CD4-positive, alpha-beta T cell treated with Interleukin-15 for 1 hour (primary cell): ENCODE measurements around the gene TRIM24.

Experiments
- DNase-seq: peaks from one replicate; pipeline ENCODE4 v3.0.0-alpha.2; 2020

Gene TRIM24

DNA sequence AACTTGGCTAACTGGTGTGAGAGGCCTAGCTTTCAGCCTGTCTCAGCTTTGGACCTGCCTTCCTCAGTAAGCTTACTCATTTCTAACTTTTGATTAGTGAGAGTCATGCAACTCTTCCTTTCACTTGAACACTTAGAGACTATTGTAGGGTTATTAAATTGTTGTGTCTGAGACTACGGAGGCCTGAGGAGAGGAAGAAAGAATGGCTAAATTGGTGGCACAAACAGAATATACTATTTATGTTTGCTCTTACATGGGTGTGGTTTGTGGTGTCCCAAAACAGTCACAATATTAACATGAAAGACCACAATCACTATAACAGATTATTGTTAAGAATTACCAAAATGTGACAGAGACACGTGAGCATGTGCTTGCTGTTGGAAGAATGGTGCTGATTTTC, 82.1 kb downstream of the TRIM24 start:
- no peak for DNase-seq

DNA sequence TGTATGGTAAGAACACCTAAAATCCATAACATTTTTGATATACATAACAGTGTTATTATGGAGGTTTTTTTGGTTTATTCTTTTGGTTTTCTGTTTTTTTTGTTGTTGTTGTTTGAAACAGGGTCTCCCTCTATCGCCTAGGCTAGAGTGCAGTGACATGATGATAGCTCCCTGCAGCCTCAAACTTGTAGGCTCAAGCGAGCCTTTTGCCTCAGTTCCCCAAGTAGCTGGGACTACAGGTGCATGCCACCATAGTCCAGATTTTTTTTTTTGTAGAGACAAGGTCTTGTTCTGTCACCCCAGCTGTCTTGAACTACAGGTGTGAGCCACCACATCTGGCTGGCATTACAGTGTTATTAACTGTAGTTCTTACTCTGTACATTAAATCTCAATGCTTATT, 83.7 kb downstream of the TRIM24 start:
- DNase-seq: no peak

DNA sequence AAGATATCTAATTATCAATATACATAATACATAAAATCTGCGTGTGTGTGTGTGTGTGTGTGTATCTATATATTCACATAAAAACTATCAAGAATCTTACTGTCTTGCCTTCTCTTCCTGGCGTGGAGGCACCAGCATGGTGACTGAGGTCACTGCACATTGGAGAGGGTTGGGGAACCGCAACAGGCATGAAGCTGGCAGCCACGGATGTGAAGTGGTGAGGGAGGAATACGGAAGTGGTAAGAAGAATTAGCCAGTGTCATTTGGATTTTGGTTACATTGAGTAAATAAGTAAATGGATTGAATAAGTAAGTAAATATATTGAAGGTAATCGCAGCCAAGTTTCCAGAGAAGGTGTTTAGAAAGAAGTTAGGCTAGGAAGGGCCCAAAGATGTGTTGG, 85.1 kb downstream of the TRIM24 start:
- DNase-seq: no peak

DNA sequence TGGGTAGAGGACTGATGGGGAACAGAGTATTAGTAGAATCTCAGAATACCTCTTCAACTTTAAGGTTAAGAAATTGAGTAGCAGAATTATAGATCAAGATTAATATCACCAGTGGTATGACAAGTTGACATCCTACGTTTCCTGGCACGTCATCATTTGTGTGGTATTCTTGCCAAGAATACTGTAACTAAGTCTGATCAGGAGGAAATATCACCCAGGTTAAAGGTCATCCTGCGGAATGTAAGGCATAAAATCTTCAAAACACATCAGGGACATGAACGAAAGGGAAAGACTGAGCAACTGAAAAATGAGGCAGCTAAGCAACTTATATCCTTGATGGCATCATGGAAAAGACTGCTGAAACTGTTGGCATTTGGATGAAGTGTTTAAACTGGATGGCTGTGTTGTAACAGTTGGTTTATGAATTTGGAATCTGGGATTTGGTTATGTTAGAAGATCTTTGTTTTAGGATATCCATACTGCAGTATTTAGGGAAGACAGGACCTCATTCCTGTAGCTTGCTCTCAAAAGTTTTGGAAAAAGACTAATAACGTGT, 86.1 kb downstream of the TRIM24 start:
- no peak for DNase-seq

DNA sequence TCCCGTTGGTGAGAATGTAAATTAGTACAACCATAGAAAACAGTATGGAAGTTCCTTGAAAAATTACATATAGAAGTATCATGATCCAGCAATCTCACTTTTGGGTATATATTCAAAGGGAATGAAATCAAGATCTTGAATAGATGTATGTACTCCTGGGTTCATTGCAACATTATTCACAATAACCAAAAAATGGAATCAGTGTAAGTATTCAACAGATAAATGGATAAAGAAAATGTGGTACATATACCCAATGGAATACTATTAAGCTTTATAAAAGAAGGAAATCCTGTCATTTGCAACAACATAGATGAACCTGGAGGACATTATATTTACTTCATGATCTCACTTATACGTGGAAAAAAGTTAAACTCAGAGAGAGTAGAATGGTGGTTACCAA, 86.8 kb downstream of the TRIM24 start:
- no peak for DNase-seq

DNA sequence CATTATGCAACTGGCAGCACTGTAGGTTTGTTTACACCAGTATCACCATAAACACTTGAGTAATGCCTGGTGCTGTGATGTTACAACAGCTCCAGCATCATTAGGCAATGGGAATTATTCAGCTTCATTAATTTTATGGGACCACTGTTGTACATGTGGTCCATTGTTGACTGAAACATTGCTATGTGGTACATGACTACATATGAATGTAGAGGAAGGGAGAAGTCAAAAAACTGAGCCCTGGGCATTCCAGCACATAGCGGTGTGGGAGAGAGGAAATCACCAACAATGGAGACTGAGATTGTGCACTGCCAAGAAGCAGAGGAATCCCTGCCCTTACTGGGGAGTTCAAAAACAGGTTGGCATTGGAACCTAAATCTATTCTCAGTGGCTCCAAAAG, 89.0 kb downstream of the TRIM24 start:
- DNase-seq: no peak

DNA sequence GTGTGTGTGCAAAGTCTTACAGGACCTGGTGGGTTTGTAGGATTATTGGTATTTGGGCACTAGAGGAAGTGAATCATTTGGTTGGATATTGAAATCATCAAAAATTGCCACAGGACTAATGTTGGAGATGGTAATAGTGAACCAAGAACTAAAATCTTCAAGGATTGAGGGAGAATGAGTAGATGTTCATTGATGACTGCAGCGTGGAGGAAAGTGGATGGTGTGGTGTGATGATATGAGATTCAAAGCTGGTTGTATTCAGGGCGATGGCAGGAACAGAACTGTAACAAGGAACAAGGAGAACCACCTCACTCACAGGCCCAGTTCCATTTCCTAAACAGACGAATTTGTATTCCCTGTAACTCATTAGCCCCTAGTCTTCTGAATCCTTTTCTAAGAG, 90.3 kb downstream of the TRIM24 start:
- no peak for DNase-seq

DNA sequence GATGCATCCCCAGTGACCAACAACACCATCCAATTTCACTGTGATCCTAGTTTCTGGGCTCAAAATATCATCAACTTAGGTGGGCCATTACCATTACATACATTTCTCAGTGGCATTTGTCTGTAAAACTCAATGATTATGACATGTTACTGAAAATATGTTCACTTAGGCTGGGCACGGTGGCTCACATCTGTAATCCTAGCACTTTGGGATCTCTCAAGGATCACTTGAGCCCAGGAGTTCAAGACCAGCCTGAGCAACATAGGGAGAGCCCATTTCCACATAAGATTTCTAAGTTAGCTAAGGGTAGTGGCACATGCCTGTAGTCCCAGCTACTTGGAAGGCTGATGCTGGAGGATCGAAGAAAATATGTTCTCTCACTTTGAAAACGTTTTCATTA, 91.0 kb downstream of the TRIM24 start:
- DNase-seq: no peak

DNA sequence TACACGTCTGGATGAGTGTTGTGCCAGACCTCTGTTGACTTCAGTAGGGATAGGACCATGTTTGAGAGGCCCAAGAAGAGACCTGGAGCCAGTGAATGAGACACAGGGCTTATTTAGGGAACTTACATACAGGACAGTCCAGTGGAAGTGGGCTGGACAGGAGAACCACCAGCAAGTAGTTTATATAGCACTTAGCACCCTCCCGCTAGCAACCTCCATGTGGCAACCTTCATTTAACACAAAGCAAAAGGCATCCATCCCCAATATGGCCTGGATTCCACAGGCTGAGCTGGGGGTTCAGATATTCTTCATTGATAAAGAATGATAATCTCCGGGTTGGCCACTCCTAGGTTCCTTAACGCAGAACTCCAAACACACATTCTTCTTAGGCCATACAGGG, 93.7 kb downstream of the TRIM24 start:
- DNase-seq: no peak

DNA sequence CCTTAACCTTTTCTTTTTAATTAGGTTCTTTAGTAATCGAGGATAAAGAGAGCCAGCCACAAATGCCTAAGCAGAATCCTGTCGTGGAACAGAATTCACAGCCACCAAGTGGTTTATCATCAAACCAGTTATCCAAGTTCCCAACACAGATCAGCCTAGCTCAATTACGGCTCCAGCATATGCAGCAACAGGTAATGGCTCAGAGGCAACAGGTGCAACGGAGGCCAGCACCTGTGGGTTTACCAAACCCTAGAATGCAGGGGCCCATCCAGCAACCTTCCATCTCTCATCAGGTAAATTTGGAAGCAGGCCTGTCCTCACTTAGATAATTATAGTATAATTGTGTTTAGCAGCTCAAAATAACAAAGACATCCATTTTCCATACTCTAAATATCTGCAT, 94.6 kb downstream of the TRIM24 start:
- DNase-seq: no peak

DNA sequence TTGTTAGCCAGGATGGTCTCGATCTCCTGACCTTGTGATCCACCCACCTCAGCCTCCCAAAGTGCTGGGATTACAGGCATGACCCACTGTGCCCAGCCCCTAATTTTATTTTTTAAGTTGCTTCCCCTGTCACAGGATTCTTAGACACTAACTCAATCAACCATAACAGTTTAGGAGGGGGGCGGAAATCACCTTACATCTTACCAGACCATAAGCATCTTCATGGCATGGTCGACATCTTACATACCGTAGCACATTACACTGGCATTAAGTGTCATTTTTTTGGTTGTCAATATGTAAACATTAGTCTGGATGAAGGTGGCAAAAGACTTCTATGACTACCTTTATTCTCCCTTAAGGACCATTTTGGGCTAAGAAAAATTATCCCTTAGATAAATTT, 95.6 kb downstream of the TRIM24 start:
- DNase-seq: no peak

DNA sequence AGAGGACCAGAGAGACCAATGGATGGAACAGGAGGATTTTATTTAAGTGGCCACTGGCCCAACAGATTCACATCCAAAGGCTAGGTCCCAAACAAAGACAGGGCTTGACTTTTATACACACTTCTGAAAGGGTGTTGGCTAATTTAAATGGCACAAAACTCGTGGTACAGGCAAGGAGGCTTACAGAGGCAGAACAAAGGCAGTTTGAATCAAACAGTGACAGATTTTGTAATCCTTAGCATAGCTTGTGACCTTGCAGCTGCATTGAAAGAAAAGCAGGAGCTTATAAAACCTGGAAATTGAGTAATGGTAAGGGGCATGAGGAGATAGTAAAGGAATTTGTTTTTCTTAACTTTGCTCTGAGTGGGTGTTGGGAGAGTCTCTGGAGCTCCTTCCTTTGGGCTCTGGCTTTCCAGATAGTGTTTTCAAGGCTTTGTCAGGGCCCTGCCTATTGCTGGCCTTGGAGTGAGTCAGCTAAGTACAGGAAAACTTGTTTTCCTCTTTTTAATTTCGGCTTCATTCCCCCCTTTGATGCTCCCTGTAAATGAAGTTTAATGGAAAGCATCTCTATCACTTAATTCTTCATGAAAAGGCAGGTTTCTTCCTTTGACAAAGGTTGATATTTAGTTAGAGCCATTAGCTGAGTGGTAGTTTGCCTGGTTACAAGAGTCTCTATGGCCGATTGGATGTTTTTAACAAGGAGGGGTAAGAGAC, 96.9 kb downstream of the TRIM24 start:
- DNase-seq: no peak

DNA sequence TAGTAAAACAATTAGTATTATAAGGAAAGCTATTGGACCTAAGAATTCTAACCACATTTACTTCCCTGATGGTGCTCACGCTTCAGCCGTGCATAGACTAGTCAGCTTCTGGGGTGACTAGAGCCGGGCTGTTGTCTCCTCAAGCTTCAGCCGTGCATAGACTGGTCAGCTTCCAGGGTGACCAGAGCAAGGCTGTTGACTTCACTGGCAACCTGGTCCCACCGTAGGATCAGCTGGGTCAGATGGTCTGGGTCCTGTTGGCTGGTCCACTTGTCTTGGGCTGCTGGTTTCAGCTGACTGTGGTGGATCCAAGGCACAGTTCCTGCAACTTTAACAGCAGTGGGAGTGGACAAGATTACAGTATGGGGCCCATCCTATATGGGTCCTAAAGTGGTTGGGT, 99.4 kb downstream of the TRIM24 start:
- DNase-seq: no peak

DNA sequence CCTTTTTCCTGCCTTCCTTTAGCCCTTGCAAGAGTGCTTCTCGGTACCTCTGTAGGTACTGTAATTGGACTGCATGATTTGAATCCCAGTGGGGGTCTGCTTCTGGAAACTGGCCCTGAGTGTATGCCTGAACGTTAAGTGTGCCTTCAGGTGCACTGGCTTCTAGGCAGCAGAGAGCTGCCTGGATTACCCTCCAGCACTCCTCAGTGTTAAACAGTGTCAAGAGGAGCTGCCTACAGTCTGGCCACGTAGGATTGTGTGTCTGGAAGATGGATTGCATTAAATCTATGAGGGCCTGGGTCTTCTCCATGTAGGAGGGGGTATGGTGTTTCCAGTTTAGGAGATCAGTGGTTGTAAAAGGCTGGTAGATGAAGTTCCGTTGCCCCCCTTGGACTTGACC, 103.7 kb downstream of the TRIM24 start:
- DNase-seq: no peak

DNA sequence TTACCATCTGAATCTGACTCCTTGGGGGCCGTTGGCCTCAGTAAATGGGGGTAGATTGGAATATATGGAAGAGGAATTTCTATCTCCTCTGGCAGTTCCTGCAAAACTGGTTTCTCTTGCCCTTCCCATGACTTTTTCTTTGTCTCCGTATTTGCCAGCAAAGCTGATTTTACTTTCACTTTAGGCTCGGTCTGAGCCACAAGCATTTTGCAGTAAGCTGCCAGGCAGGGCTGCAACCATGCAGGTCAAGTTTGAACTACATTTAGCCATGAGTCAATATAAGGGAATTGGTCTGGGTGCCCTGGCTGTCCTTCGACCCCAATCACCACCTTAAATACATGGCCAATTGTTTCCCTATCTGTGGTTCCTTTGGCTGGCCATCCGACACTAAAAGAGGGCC, 104.3 kb downstream of the TRIM24 start:
- DNase-seq: no peak

DNA sequence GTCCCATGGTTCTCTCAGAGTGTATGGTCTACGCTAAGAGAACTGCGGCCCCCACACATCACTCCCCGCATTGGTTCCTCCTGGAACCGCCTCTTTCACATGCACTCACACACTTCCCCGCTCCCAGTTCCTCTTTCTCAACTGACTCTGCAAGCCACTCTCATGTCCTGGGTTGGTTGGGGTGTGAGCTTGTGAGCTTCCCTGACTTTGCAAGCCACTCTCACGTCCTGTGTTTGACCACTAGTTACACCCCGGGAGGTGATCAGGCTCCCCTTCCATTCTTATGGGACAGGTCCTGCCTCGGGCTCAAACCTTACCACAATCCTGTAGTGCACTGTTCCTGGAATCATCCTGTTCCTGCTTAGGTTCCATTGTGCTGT, 105.0 kb downstream of the TRIM24 start:
- no peak for DNase-seq

DNA sequence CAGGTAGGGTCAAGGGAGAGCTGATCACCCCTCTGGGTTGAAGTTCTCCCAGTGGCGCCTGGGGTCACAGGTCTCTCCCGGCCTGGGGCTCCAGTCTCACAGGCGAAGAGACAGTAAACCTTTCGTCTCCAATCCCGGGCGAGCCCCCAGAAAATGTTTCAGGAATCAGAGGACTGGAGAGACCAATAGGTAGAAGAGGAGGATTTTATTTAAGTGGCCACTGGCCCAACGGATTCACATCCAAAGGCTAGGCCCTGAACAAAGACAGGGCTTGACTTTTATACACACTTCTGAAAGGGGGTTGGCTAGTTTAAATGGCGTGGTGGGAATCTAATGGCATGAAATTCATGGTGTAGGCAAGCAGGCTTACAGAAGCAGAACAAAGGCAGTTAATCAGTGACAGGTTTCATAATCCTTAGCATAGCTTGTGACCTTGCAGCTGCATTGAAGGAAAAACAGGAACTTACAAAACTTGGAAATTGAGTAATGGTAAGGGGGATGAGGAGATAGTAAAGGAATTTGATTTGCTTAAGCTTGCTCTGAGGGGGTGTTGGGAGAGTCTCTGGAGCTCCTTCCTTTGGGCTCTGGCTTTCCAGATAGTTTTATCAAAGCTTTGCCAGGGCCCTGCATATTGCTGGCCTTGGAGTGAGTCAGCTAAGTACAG, 105.5 kb downstream of the TRIM24 start:
- no peak for DNase-seq

DNA sequence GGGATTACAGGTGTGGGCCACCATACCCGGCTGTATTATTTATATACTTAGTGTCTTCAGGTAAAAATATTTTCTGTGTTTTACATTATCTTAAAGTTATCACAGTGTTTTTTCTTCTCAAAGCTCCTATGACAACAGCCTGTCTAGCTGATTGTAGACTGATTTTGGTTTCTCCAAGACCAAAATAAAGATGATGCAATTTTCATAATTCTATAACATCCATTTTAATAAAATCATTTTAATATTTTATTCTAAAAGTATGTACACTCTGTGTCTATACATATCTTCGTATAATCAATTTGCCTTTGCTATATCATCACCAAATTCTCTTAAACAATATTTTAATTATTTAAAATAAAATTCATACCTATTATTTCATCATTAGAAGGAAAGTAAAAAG, 108.6 kb downstream of the TRIM24 start:
- no peak for DNase-seq

DNA sequence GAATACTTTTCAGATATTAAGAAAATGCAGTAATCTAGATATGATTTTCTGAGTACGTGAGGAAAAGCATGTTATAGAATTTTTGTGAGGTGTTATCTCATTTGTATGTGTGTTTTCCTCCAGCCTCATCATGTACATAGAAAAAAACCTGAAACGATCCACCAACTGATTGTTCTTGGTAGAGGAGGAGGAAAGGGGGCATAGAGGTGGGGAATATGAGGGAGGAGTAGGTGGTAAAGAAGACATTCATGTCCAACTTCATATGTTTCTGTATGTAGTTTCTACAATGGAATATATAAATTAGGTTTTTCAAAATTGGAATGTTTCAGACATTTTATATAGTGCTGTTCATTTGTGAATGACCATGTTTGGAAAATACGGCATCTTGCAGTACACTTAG, 109.4 kb downstream of the TRIM24 start:
- DNase-seq: no peak

DNA sequence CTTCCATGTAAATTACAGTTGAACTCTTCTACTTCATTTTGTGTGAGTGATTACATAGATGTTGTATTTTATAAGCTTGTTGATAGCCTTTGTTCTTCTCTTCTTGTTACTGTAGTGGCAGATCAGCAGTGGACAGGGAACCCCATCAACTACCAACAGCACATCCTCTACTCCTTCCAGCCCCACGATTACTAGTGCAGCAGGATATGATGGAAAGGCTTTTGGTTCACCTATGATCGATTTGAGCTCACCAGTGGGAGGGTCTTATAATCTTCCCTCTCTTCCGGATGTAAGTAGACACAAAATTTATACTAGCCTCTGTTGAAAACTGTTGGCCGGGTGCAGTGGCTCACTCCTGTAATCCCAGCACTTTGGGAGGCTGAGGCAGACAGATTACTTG, 110.7 kb downstream of the TRIM24 start:
- no peak for DNase-seq

DNA sequence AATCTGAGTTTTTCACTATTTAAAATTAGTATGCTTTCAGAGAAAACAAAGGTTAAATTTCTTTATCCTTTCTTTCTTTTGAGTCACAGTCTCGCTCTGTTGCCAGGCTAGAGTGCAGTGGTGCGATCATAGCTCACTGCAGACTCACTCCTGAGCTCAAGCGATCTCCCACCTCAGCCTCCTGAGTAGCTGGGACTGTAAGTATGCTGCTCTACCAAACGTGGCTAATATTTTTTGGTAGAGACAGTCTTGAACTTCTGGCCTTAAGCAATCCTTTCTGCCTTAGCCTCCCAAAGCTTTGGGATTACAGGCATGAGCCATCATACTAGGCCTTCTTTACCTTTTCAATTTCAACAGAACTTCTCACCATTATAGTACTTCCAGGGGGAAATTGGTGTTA, 113.7 kb downstream of the TRIM24 start:
- no peak for DNase-seq

DNA sequence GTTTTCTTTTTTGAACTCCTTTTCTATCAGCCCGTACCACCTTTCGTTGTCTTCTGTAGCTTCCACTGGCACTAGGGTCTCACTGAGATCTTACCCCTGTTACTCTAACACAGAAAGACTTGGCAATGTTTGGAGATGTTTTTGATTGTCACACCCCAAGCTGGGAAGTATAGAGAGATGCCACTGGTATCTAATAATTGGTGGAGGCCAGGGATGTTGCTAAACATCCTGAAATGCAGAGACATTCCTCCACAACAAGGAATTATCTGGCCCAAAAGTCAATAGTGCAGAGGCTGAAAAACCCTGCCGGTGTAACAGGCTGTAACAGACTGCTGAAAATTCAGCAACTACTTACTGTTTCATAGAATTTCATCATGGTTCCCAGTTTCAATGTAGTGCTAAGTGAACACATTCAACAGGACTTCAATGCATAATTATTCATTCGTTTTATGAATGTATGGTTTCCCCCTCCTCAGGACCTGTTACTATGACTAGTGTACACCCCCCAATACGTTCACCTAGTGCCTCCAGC, 115.9 kb downstream of the TRIM24 start:
- no peak for DNase-seq

DNA sequence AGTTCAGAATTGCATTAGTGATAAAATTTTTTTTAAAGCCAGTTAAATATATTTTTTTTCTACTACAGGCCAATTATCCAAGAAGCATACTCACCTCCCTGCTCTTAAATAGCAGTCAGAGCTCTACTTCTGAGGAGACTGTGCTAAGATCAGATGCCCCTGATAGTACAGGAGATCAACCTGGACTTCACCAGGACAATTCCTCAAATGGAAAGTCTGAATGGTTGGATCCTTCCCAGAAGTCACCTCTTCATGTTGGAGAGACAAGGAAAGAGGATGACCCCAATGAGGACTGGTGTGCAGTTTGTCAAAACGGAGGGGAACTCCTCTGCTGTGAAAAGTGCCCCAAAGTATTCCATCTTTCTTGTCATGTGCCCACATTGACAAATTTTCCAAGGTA, 119.1 kb downstream of the TRIM24 start:
- no peak for DNase-seq

DNA sequence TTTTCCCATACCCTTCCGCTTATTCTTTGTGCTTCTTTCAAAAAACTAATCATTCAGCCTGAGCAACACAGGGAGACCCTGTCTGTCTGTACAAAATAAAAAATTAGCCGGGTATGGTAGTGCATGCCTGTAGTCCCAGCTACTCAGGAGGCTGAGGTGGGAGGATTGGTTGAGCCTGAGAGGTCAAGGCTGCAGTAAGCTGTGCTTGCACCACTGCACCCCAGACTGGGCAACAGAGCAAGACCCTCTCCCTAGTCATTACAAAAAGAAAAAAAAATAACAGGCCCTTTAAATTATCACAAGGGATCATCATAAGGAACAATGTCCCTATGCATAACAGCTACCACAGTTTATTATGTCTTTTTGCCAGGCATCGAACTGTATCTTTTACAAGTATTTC, 119.6 kb downstream of the TRIM24 start:
- no peak for DNase-seq

DNA sequence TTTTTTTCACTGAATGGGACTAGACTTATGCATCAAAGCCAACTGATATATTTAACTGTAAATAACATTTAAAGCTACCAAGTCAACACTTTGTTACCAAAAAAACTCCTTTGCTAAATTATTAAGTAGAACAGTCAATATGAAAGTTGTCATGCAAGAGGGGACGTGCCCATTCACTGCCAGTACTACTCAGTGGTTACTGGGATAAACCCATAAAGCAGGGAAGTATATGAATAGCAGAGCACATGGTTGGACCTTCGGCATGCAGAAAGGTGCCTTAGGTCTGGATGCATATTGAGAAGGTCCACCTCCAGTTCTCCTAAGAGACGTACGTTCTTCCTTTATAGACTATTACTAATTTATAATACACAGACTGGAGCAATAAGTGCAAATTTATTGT, 121.0 kb downstream of the TRIM24 start:
- DNase-seq: no peak
